T-helper 1 cell (primary cell): ENCODE measurements around the gene PATE2.

ENCODE experiments used
- DNase-seq, 5 donors: peaks; one replicate each; pipeline ENCODE4 v3.0.0-alpha.2; 2012 to 2020
- total RNA-seq, 4 donors: gene quantifications; one replicate each; lab custom pipeline; 2026; lab: John Stamatoyannopoulos, UW

Gene PATE2
- 0 to 0.08 (median 0) reads per million in 4 donors for total RNA-seq

- no peak for DNase-seq
These were observed at the start of gene PATE2 for GRCh38 chr11:125778728-125779127. Gene PATE2, minus strand, starts transcription at chr11:125778828. Its CDS starts 55 bp downstream, at chr11:125778773.

GRCh38 chr11:125807909-125808308, 29.3 kb upstream of the PATE2 start:
- no peak for DNase-seq

GRCh38 chr11:125802387-125802786, 23.8 kb upstream of the PATE2 start:
- DNase-seq = no peak

- DNase-seq = no peak
These were observed 21.2 kb upstream of the PATE2 start for GRCh38 chr11:125799808-125800207.

- no peak for DNase-seq
These were observed 19.0 kb upstream of the PATE2 start for GRCh38 chr11:125797641-125798040.

GRCh38 chr11:125790825-125791224, 12.2 kb upstream of the PATE2 start:
- DNase-seq = no peak

DNA sequence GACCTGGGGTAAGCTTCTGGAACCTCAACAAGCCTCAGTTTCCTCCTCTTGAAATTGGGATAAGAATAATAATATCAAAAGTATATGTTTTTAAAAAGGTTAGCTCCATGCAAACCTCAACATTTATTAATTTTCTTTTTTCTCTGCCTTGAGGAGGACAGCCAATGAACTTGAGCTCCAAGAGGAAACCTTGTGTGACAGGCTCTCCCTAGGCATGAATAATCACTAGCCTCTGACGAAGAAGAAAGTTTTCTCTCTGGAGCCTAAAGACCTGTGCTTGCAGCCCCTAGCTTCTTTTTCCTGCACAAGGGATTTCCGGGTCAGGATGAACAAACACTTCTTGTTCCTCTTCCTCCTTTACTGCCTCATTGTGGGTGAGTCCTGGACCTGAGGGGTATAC, 9.2 kb upstream of the PATE2 start, which contains the start of gene PATE3:
Gene PATE3 (plus strand): TSS at position 301 of the 400 bp plus-strand sequence. CDS start 25 bp downstream, at position 326.
- no peak for DNase-seq

DNA sequence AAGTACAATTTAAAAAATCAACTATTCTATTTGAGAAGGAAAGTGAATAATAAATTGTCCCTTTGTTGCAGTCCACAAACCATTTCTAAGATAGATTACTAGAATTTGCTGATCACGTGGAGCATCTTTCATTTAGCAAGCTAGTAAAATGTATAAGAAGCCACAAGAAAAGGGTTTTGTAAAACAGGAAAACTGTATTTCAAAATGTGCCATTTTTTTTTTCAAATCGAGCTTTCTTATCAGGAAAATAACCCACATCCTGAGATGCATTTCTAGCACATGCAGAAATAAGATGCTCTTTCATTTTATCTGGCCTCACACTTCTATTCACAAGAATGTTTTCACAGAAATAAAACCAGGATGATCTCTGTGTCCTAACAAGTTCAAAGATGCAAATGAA, 6.0 kb upstream of the PATE2 start:
- no peak for DNase-seq

- DNase-seq = no peak
These were observed 1.3 kb downstream of the PATE2 start for GRCh38 chr11:125777309-125777708.

DNA sequence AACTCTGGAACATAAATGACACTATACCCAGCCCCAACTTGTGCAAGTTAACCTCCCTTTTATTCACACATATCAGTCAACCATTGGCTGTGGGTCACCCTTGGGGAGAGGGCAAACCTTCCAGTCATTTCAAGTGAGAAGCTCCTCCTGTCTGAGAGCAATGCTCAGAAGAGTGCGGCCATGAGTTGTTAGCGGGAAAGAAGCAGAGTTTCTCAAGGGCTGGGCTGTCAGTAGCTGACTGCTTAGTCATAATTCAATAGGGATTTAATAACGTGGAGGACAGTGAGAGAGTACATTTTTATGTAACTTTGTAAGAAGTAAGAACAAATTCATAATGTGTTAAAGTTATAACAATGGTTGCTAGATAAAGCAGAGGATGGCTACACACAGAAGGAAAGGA, 5.1 kb downstream of the PATE2 start:
- no peak for DNase-seq

GRCh38 chr11:125772834-125773505, 5.7 kb downstream of the PATE2 start:
- no peak for DNase-seq

- DNase-seq = no peak
These were observed 8.0 kb downstream of the PATE2 start for GRCh38 chr11:125770583-125770982.

DNA sequence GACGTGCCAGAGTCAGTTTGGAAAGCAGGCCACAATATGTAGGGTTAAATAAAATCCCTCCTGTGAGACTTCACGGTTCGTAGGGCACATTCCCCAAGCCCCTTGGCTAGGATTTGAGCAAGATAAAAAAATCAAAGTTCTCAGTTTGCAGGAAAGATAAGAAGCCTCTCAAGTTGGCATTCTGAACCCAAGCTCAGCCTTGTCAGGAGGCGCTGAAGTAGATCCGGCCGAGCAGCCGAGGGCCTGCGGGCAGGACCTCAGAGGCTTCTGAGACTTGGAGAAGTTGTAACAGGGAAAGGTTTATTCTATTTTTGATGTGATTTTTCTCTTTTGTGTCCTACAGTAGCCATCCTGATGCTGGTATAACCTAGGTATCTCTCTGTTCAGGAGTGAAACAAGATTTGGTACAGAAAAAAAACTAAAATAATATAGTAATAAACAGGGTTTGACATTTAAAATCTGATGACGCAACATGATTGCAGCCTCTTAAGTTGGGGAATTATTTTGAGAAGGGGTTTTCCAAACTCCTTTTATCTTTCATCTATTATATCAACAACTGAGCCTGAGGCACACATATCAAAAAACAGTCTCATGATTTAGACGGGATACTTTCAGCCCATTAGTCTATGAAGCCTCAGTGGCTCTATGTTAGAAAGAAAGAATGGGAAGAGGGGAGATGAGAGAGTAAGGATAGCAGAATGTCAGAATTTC, 10.1 kb downstream of the PATE2 start:
- DNase-seq = no peak

- DNase-seq = no peak
These were observed 12.4 kb downstream of the PATE2 start for GRCh38 chr11:125766251-125766650.

- DNase-seq = no peak
These were observed 15.1 kb downstream of the PATE2 start for GRCh38 chr11:125763483-125763882.

DNA sequence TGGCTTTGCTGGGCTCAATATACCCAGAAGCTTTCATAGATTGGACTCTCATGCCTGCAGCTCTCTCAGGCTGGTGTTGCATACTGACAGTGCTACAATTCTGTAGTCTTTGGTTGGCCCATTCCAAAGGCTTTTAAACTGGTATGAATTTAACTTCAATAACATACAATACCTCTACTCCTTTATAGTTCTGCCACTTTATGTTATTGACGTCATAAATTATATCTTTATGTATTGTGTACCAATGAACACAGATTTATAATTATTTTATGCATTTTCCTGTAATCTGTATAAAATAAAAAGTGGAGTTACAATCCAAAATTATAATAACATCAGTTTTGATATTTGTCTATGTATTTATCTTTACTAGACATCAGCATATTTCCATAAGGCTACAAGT, 16.2 kb downstream of the PATE2 start:
- DNase-seq = no peak

- DNase-seq = no peak
These were observed 22.6 kb downstream of the PATE2 start for GRCh38 chr11:125756050-125756449.

- no peak for DNase-seq
These were observed 28.0 kb downstream of the PATE2 start for GRCh38 chr11:125750629-125751028.

DNA sequence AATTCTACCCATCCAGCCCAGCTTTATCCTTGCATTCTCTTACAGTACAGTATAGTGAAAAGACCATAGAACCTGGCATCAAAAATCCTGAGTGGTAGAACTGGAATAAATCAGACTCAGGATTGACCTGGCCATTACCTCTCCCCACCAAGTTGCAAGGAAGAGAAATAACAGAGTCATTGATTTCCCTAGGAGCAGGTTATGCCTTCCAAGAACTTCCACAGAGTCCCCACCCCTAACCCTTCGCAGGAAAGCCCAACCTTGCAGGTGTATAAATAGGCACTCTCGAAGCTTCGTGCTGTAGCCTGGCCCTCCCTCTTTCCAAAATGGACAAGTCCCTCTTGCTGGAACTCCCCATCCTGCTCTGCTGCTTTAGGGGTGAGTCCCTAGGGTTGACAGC, 32.6 kb downstream of the PATE2 start, which contains the start of gene PATE1:
Gene PATE1 (plus strand): TSS at position 301 of the 400 bp plus-strand sequence. CDS start 26 bp downstream, at position 327.
- DNase-seq = no peak

GRCh38 chr11:125743681-125744080, 34.9 kb downstream of the PATE2 start:
- DNase-seq = no peak

DNA sequence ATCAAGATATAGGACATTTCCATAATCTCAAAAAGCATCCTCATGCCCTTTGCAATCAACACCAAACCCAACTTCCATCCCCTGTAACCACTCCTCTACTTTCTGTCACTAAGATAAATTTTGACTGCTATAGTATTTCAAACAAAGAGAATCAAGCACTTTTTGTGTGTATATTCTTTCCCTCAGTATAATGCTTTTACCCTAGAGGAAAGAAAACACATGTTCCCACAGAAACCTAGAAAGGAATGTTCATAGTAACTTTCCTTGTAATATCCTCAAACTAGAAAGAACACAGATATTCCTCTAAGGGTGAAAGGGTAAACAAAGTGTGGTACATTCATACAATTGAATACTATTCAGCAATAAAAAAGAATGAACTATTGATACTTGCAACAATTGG, 38.0 kb downstream of the PATE2 start:
- no peak for DNase-seq

DNA sequence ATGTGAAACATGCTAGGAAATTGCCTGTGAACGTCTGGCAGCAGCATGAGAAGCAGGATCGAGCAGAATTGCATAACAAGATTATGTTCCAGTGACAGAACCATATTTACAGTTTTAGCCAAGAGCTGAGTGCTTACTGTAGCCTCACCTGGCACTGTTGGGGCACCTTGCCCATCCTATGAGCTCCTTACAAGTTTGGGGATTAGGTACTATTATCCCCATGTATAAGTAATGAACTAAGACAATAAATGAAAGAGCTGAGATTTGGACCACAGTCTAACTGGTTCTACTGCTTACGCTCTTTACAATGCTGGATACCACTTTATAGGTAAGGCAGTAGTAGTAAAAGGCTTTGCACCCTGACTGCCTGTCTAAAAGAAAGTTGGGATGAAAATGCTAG, 49.7 kb downstream of the PATE2 start:
- no peak for DNase-seq
